Left forelimb (tissue), 1 donor: Measurements from ENCODE around the gene KCP.

ENCODE experiments used
- DNase-seq: peaks from one replicate; pipeline ENCODE4 v3.0.0-alpha.2; 2018; ENCODE audit warnings: low spot score

The KCP gene

GRCh38 chr7:128841171-128841690 lies 69.3 kb downstream of the KCP start:
- no peak for DNase-seq

GRCh38 chr7:128840326-128841170 lies 70.0 kb downstream of the KCP start:
- DNase-seq, result no peak

GRCh38 chr7:128839751-128840177 lies 70.7 kb downstream of the KCP start:
- no peak for DNase-seq

- no peak for DNase-seq
Observed at GRCh38 chr7:128838981-128839731, 71.4 kb downstream of the KCP start.

GRCh38 chr7:128838109-128838779 lies 72.3 kb downstream of the KCP start:
- no peak for DNase-seq

GRCh38 chr7:128837521-128837921 lies 73.0 kb downstream of the KCP start:
- no peak for DNase-seq

- no peak for DNase-seq
Observed at GRCh38 chr7:128836729-128837348, 73.7 kb downstream of the KCP start.

- peak; percentile 80 for DNase-seq
Observed at GRCh38 chr7:128835790-128836641, 74.5 kb downstream of the KCP start.

GRCh38 chr7:128835231-128835751 lies 75.2 kb downstream of the KCP start:
- no peak for DNase-seq

- DNase-seq, result no peak
Observed at GRCh38 chr7:128833946-128834325, 76.6 kb downstream of the KCP start.

GRCh38 chr7:128833148-128833945 lies 77.2 kb downstream of the KCP start:
- DNase-seq, result peak; percentile 92

- DNase-seq, result no peak
Observed at GRCh38 chr7:128832880-128833147, 77.7 kb downstream of the KCP start.

- DNase-seq, result peak; percentile 92
Observed at GRCh38 chr7:128831994-128832879, 78.3 kb downstream of the KCP start.

GRCh38 chr7:128831178-128831993 lies 79.1 kb downstream of the KCP start:
- peak; percentile 89 for DNase-seq

GRCh38 chr7:128830231-128831177 lies 80.0 kb downstream of the KCP start, which contains the start of gene FLNC:
FLNC (plus strand) TSS chr7:128830406; CDS start chr7:128830638, 232 bp downstream.
- peak; percentile 85 for DNase-seq

- no peak for DNase-seq
Observed at GRCh38 chr7:128829391-128830166, 80.9 kb downstream of the KCP start.
